HEK293T (cell line): Measurements from ENCODE around the gene CCDC146.

ENCODE experiments used
- CTCF ChIA-PET: fragments of 350-600 bp; formaldehyde crosslinking; extraction: SDS; loops from one replicate; lab custom pipeline; 2021; ENCODE audit warnings: antibody characterized with exemption, inconsistent platforms; lab: Yijun Ruan, JAX
- POLR2A ChIA-PET: fragments of 350-600 bp; formaldehyde crosslinking; extraction: SDS; loops from one replicate; lab custom pipeline; 2020; ENCODE audit warnings: antibody characterized with exemption, inconsistent platforms; lab: Yijun Ruan, JAX
- DNase-seq: peaks from one replicate; pipeline ENCODE4 v3.0.0; 2012; ENCODE audit warnings: mixed read lengths; ENCODE audit errors: extremely low spot score
- ARNT ChIP-seq: fragments of 450-650 bp; IDR thresholded peaks from 2 replicates; pipeline ENCODE4 v1.6.1; 2017; ENCODE audit warnings: mild to moderate bottlenecking
- BHLHE40 ChIP-seq: fragments of 450-650 bp; IDR thresholded peaks from 2 replicates; pipeline ENCODE4 v1.6.1; 2016; ENCODE audit warnings: mild to moderate bottlenecking, moderate library complexity, borderline replicate concordance
- CTBP1 ChIP-seq: fragments of 450-650 bp; IDR thresholded peaks from 2 replicates; pipeline ENCODE4 v1.6.1; 2016; ENCODE audit warnings: borderline replicate concordance
- ELF4 ChIP-seq: fragments of 450-650 bp; IDR thresholded peaks from 2 replicates; pipeline ENCODE4 v1.6.1; 2017; ENCODE audit warnings: antibody characterized with exemption
- FOXA1 ChIP-seq: fragments of 450-650 bp; IDR thresholded peaks from 2 replicates; pipeline ENCODE4 v1.6.1; 2016; ENCODE audit warnings: mild to moderate bottlenecking
- FOXK2 ChIP-seq: fragments of 450-650 bp; IDR thresholded peaks from 2 replicates; pipeline ENCODE4 v1.6.1; 2016; ENCODE audit warnings: mild to moderate bottlenecking
- FOXM1 ChIP-seq: fragments of 450-650 bp; IDR thresholded peaks from 2 replicates; pipeline ENCODE4 v1.6.1; 2017; ENCODE audit warnings: mild to moderate bottlenecking, borderline replicate concordance
- HDGF ChIP-seq: fragments of 450-650 bp; IDR thresholded peaks from 2 replicates; pipeline ENCODE4 v1.6.1; 2017; ENCODE audit warnings: antibody characterized with exemption, borderline replicate concordance
- L3MBTL2 ChIP-seq: fragments of 450-650 bp; conservative IDR thresholded peaks from 2 replicates; pipeline ENCODE4 v1.6.1; 2016; ENCODE audit warnings: mild to moderate bottlenecking
- LEF1 ChIP-seq: fragments of 450-650 bp; IDR thresholded peaks from 2 replicates; pipeline ENCODE4 v1.6.1; 2017; ENCODE audit warnings: mild to moderate bottlenecking, borderline replicate concordance
- NFRKB ChIP-seq: fragments of 450-650 bp; IDR thresholded peaks from 2 replicates; pipeline ENCODE4 v1.6.1; 2016; ENCODE audit warnings: mild to moderate bottlenecking, moderate library complexity
- SP1 ChIP-seq: fragments of 450-650 bp; IDR thresholded peaks from 2 replicates; pipeline ENCODE4 v1.6.1; 2017
- SUZ12 ChIP-seq: fragments of 450-650 bp; IDR thresholded peaks from 2 replicates; pipeline ENCODE4 v1.6.1; 2016; ENCODE audit warnings: mild to moderate bottlenecking
- TARDBP ChIP-seq: fragments of 450-650 bp; IDR thresholded peaks from 2 replicates; pipeline ENCODE4 v1.6.1; 2016
- ZNF384 ChIP-seq: fragments of 450-650 bp; IDR thresholded peaks from 2 replicates; pipeline ENCODE4 v1.6.1; 2016
- TF ChIP-seq, protein P1 (sequence below): fragments of 450-650 bp; IDR thresholded peaks from 2 replicates; pipeline ENCODE4 v1.6.1; 2016

CCDC146 gene

DNA sequence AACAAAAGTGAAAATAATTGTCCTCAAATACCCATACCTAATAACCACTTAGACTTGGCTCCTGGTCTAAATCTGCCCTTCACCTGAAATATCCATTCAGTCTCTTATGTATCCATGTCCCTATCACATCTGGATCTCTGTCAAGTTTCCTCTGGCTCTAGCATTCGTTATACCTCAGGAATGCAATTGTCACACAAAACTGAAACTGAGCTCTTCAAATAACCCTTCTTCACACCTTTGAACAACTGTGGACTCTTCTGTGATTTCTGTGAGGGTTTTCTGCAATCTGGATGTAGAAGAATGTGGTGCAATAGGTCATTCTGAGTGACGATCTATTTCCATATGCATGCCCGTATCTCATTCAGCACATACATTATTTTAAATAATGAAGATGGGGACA lies 130.7 kb downstream of the CCDC146 start:
- POLR2A ChIA-PET = no interaction called here
- CTCF ChIA-PET = no interaction called here
- TF ChIP-seq TARDBP = no peak
- no peak for TF ChIP-seq FOXK2
- no peak for TF ChIP-seq ARNT
- no peak for TF ChIP-seq CTBP1
- no peak for TF ChIP-seq ELF4
- TF ChIP-seq SP1 = no peak
- no peak for DNase-seq

DNA sequence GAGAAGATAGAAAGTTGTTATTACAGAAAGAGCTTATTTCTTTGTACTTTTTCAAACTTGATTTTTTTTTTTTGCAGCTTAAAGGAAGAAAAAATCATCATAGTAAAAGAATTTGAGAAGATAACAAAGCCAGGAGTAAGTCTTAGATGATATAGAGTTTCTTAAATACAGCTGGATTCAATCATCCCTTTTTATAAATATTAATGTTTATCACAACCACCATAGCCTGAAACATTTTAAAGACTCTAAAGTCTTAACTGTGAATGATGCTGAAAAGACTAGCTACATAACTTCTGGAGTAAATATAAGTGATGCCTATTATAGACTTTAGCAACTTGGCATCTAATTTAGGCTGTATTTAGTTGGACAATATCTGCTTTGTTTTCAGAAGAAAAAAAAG lies 132.0 kb downstream of the CCDC146 start:
- ChIA-PET CTCF (interaction anchor here (1.0 kb wide), 1 partner anchor 132 kb away, joined by 3 read pairs; the partner anchor contains the start of gene CCDC146), POLR2A (no interaction called here)
- TF ChIP-seq SUZ12 (no peak), LEF1 (no peak), ARNT (no peak), ELF4 (no peak)
- DNase-seq = no peak

DNA sequence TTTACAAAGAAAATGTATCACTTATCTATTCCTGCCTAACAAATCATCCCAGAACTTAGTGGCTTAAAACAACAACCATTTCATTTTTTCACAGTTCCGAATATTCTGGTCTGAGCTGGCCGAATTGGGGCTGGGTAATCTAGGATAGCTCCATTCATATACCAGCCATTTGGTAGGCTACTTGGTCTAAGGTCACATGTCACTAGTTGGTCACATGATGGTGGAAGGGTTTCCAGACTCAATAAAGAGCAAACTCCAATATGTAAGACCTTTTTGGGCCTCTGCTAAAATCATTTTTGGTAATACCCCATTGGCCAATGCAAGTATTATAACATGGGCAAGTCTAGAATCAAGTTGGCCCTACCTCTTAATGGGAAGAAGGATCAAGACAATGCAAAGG lies 132.5 kb downstream of the CCDC146 start:
- TF ChIP-seq LEF1 = no peak
- TF ChIP-seq L3MBTL2 = no peak
- no peak for TF ChIP-seq BHLHE40
- TF ChIP-seq, protein P1, sequence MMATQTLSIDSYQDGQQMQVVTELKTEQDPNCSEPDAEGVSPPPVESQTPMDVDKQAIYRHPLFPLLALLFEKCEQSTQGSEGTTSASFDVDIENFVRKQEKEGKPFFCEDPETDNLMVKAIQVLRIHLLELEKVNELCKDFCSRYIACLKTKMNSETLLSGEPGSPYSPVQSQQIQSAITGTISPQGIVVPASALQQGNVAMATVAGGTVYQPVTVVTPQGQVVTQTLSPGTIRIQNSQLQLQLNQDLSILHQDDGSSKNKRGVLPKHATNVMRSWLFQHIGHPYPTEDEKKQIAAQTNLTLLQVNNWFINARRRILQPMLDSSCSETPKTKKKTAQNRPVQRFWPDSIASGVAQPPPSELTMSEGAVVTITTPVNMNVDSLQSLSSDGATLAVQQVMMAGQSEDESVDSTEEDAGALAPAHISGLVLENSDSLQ = no peak
- TF ChIP-seq HDGF = no peak
- TF ChIP-seq FOXK2 = no peak
- no peak for DNase-seq
- CTCF ChIA-PET = interaction anchor here (1.0 kb wide), 1 partner anchor 133 kb away, joined by 3 read pairs; the partner anchor contains the start of gene CCDC146
- POLR2A ChIA-PET = no interaction called here

DNA sequence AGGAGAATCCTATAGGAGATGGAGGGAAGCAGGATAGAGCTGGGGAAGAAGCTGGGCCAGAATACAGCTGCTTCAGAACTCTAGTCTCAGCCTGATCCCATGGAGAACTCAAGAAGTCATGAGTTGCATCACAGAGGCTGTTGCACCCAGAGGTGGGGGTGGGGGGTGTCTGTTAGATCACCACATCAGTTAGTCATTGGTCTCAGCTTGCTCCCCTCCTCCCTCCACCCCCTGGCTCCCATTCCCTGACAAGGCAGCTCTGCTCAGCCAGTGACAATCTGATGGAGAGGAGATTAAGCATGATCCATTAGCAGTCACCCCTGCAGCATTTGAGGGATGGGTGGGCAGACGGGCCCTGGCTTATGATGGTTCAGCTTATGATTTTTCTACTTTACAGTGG lies 135.6 kb downstream of the CCDC146 start:
- ChIA-PET POLR2A (no interaction called here), CTCF (no interaction called here)
- no peak for DNase-seq
- TF ChIP-seq CTBP1 (no peak), SUZ12 (no peak), BHLHE40 (no peak), FOXM1 (no peak), NFRKB (no peak), FOXK2 (no peak), ARNT (no peak), FOXA1 (no peak), ELF4 (no peak), HDGF (no peak), TARDBP (no peak), SP1 (no peak), L3MBTL2 (no peak), LEF1 (no peak), ZNF384 (no peak)
- TF ChIP-seq, protein P1 = no peak

DNA sequence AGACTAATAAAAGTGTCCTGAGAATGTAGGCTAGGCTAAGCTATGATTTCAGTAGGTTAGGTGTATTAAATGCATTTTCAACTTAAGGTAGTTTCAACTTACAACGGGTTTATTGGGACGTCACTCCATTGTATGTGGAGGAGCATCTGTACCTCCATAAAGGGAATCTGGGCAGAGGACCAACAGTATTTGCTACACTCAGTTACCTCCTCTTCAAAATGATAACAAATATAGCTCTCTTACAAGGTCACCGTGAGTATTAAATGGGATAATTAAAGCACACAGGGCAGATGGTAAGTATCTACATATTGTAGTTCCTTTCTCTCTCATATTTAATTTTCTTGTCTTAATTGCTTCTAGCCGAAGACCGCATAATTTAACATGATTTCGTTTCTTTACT lies 136.2 kb downstream of the CCDC146 start:
- POLR2A ChIA-PET = no interaction called here
- TF ChIP-seq SP1 (no peak), ELF4 (no peak), FOXK2 (no peak), TARDBP (no peak), L3MBTL2 (no peak), ARNT (no peak), ZNF384 (no peak), NFRKB (no peak), CTBP1 (no peak), BHLHE40 (no peak), SUZ12 (no peak), LEF1 (no peak), HDGF (no peak), FOXA1 (no peak), FOXM1 (no peak)
- TF ChIP-seq, protein P1 = no peak
- CTCF ChIA-PET = no interaction called here
- DNase-seq = no peak

DNA sequence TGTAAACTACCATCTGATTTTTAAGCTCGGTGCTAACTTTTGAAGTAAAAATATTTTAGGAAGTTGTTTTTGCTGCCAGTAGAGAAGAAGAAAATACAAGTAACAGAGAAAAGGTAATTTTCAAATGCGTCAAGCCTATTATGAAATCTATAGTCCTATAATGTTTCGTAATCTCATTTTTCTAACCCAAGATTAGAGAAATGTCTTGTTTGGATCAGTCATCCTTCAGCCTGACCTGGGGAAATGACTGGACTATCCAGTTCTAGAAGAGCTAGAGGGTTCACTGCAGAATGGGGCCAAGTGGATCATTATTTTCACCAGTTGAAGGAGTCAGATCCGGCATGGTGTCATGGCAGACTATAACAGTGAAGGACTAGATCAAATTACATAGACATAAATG lies 139.9 kb downstream of the CCDC146 start:
- CTCF ChIA-PET = no interaction called here
- no peak for DNase-seq
- POLR2A ChIA-PET = no interaction called here

DNA sequence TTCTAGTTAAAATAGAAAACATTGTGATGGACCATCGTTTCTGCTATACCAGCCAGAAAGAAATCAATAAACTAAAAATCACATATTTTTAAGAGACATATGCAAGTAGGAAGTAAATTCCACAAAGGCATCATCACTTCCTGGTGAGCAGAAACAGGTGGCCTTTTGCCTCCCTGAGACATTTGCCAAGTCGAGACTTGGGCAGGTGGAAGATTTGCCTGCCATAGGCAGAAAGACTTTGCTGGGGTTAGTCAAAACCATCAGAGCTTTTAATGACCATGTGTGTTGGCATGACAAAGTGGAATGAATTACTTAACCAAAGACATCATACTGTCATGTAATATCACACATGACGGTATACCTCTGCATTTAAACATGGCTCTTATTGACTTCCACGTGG lies 143.3 kb downstream of the CCDC146 start:
- ChIA-PET CTCF (no interaction called here), POLR2A (no interaction called here)
- TF ChIP-seq NFRKB (no peak), BHLHE40 (no peak), LEF1 (no peak), CTBP1 (no peak), SUZ12 (no peak), FOXM1 (no peak), TARDBP (no peak), L3MBTL2 (no peak), ARNT (no peak)
- TF ChIP-seq, protein P1 = no peak
- DNase-seq = no peak

More for the DNA sequence above, 139.9 kb downstream of the CCDC146 start:
- no peak for TF ChIP-seq HDGF
- TF ChIP-seq NFRKB = no peak
- no peak for TF ChIP-seq SUZ12
- TF ChIP-seq ZNF384 = no peak
